Panc1 (cell line): ENCODE results near the gene PARP4. TPM values are rescaled to one million over a fixed set of nuclear protein-coding genes. Genes with fewer than 3 reads are reported as not detected.

ENCODE experiments used
- ATAC-seq: fragments of 200-7000 bp; cut with Tn5 transposase; 2 replicates; pipeline ENCODE4 v1.9.1; 2020; ENCODE audit warnings: mild to moderate bottlenecking, moderate library complexity
- BruUV-seq: library from RNA; stranded (reverse); fragments of 400-500 nt; replicated peaks from 2 replicates; lab custom pipeline; 2021; lab: Mats Ljungman, UMichigan
- CTCF ChIA-PET: fragments of 300-600 bp; sonication (Branson Sonifier 250); formaldehyde crosslinking; loops from one replicate; lab custom pipeline; 2022; ENCODE audit warnings: antibody characterized with exemption; lab: Charles Lee
- POLR2A ChIA-PET: fragments of 300-600 bp; sonication (Branson Sonifier 250); formaldehyde crosslinking; loops from one replicate; lab custom pipeline; 2022; ENCODE audit warnings: antibody characterized with exemption; lab: Charles Lee
- DNase-seq: peaks from one replicate; pipeline ENCODE4 v3.0.0-alpha.2; 2010; ENCODE audit warnings: low read depth, low spot score
- H3K27ac ChIP-seq: 2 replicates; pipeline ENCODE4 v1.5.1; 2011; ENCODE audit warnings: mild to moderate bottlenecking, low read length, inconsistent platforms
- H3K27me3 ChIP-seq: fragments of 200-500 bp; sonication (Bioruptor generic); 2 replicates; pipeline ENCODE4 v1.6.0; 2014; ENCODE audit warnings: low read length, inconsistent platforms; ENCODE audit not compliant: control insufficient read depth, insufficient read depth
- H3K36me3 ChIP-seq: fragments of 200-500 bp; sonication (Bioruptor generic); 2 replicates; pipeline ENCODE4 v1.5.1; 2014; ENCODE audit warnings: inconsistent platforms, mild to moderate bottlenecking, low read length, moderate library complexity; ENCODE audit not compliant: control insufficient read depth, insufficient read depth
- H3K4me1 ChIP-seq: 2 replicates; pipeline ENCODE4 v1.5.1; 2011; ENCODE audit warnings: inconsistent platforms, mild to moderate bottlenecking, low read length, moderate library complexity; ENCODE audit not compliant: control insufficient read depth, insufficient read depth
- H3K4me3 ChIP-seq, 2 experiments: 2 replicates each; pipeline ENCODE4 v1.5.1; 2011 to 2012; ENCODE audit warnings: low read depth in 2 of 2, low read length in 2 of 2, mild to moderate bottlenecking in 2 of 2, inconsistent platforms in 1 of 2, moderate library complexity in 1 of 2
- H3K9me3 ChIP-seq: fragments of 200-500 bp; sonication (Bioruptor generic); 2 replicates; pipeline ENCODE4 v1.5.1; 2014; ENCODE audit warnings: low read depth, mild to moderate bottlenecking, inconsistent platforms, low read length, moderate library complexity; ENCODE audit not compliant: control insufficient read depth, insufficient read depth
- POLR2AphosphoS5 ChIP-seq: IDR thresholded peaks from 2 replicates; pipeline ENCODE4 v1.6.1; 2012; ENCODE audit warnings: mild to moderate bottlenecking, low read depth, low read length, moderate library complexity
- SIN3A ChIP-seq: IDR thresholded peaks from 2 replicates; pipeline ENCODE4 v1.6.1; 2012; ENCODE audit warnings: low read depth, mild to moderate bottlenecking, low read length, moderate library complexity, borderline replicate concordance; ENCODE audit not compliant: insufficient read depth
- TCF7L2 ChIP-seq: IDR thresholded peaks from 2 replicates; pipeline ENCODE4 v1.6.1; 2011; ENCODE audit warnings: mild to moderate bottlenecking, low read depth, low read length, inconsistent platforms
- in situ Hi-C: cut with HindIII; loops from 2 replicates; pipeline ENCODE4 v1.10.0; 2016; ENCODE audit warnings: low sequenced_read_pairs, low pct_unique_long_range_greater_than_20kb
- intact Hi-C: fragments of 100-400 bp; cut with micrococcal nuclease; formaldehyde crosslinking; loops from one replicate; pipeline ENCODE4 v1.10.0; 2022; ENCODE audit not compliant: unreplicated experiment
- total RNA-seq: library from RNA; stranded (reverse); gene quantifications from one replicate; pipeline ENCODE4 v1.2.1, GENCODE V29; 2021; ENCODE audit not compliant: unreplicated experiment
- TF ChIP-seq, protein P1 (sequence below), 2 experiments: IDR thresholded peaks; 2 replicates each; pipeline ENCODE4 v1.6.1; 2011 to 2012; ENCODE audit warnings: low read depth in 2 of 2, control low read depth in 1 of 2, low read length in 1 of 2, mild to moderate bottlenecking in 1 of 2, moderate library complexity in 1 of 2; ENCODE audit not compliant: insufficient read depth in 1 of 2
- TF ChIP-seq, protein P2 (sequence below): fragments of 450-650 bp; IDR thresholded peaks from 2 replicates; pipeline ENCODE4 v1.5.1; 2017; ENCODE audit warnings: mild to moderate bottlenecking

Gene PARP4
- total RNA-seq, 1 experiment from 2014 or later: 44.0 TPM

DNA sequence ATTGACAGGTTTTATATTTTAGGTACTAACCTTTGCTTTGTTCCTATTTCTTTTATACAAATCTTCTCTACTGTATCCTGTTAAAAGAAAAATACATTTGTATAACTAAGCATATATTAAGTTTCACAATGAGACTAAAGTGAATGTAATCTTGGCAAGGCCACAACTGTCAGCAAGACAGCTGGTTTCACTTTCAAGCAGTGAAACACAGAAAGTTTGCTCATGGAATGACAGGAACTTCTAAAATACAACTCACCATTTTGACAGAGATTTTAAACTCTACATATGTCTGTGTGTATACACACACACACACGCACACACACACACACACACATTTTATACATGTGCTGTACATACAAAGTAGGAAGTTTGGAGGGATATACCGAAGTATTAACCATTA lies 53.3 kb downstream of the PARP4 start:
- in situ Hi-C loops: no loop called here

DNA sequence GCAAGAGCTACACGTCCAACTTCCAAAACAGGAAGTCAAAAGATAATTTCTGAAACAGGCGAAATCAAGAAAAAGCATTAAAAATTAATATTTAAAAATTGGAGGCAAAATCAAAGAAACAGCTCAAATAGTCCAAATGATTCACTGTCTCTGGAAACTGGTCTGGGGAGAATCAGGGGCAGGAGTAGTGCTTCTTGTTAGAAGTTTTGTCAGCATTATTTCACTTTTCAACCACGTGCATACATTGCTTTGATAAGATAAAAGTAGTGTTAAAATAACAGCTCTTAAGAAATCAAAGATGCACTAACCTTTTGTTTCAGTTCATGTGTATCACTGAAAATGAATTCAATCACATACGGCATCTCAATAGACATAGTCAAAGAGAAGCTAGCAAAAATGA lies 53.8 kb downstream of the PARP4 start:
- in situ Hi-C loops: no loop called here
- H3K27me3 ChIP-seq: no peaks in the 10 kb centered on the region
- H3K4me3 ChIP-seq: no peak overlapping the region
- H3K27ac ChIP-seq: no peak overlapping the region
- POLR2A ChIA-PET: no interaction called here
- BruUV-seq: no TSS peak
- TF ChIP-seq TCF7L2 (no peak), SIN3A (no peak), POLR2AphosphoS5 (no peak)
- TF ChIP-seq, protein P1, sequence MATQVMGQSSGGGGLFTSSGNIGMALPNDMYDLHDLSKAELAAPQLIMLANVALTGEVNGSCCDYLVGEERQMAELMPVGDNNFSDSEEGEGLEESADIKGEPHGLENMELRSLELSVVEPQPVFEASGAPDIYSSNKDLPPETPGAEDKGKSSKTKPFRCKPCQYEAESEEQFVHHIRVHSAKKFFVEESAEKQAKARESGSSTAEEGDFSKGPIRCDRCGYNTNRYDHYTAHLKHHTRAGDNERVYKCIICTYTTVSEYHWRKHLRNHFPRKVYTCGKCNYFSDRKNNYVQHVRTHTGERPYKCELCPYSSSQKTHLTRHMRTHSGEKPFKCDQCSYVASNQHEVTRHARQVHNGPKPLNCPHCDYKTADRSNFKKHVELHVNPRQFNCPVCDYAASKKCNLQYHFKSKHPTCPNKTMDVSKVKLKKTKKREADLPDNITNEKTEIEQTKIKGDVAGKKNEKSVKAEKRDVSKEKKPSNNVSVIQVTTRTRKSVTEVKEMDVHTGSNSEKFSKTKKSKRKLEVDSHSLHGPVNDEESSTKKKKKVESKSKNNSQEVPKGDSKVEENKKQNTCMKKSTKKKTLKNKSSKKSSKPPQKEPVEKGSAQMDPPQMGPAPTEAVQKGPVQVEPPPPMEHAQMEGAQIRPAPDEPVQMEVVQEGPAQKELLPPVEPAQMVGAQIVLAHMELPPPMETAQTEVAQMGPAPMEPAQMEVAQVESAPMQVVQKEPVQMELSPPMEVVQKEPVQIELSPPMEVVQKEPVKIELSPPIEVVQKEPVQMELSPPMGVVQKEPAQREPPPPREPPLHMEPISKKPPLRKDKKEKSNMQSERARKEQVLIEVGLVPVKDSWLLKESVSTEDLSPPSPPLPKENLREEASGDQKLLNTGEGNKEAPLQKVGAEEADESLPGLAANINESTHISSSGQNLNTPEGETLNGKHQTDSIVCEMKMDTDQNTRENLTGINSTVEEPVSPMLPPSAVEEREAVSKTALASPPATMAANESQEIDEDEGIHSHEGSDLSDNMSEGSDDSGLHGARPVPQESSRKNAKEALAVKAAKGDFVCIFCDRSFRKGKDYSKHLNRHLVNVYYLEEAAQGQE (IDR thresholded peaks at IDR 0.05; ENCODE audit: insufficient read depth in 1 of 2, low read depth in 2 of 2, low read length in 1 of 2): no peak
- TF ChIP-seq, protein P2, sequence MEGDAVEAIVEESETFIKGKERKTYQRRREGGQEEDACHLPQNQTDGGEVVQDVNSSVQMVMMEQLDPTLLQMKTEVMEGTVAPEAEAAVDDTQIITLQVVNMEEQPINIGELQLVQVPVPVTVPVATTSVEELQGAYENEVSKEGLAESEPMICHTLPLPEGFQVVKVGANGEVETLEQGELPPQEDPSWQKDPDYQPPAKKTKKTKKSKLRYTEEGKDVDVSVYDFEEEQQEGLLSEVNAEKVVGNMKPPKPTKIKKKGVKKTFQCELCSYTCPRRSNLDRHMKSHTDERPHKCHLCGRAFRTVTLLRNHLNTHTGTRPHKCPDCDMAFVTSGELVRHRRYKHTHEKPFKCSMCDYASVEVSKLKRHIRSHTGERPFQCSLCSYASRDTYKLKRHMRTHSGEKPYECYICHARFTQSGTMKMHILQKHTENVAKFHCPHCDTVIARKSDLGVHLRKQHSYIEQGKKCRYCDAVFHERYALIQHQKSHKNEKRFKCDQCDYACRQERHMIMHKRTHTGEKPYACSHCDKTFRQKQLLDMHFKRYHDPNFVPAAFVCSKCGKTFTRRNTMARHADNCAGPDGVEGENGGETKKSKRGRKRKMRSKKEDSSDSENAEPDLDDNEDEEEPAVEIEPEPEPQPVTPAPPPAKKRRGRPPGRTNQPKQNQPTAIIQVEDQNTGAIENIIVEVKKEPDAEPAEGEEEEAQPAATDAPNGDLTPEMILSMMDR: no peak
- ATAC-seq: no peak
- H3K9me3 ChIP-seq: no peaks in the 10 kb centered on the region
- DNase-seq: no peak
- intact Hi-C loops: no loop called here
- H3K4me1 ChIP-seq: no peaks in the 10 kb centered on the region
- no peaks in the 10 kb centered on the region; the same call in 1 of the 2 replicates for H3K36me3 ChIP-seq
- CTCF ChIA-PET: no interaction called here

More for the DNA sequence above, 53.3 kb downstream of the PARP4 start:
- POLR2A ChIA-PET: no interaction called here
- no peaks in the 10 kb centered on the region; the same call in 1 of the 2 replicates for H3K36me3 ChIP-seq
- intact Hi-C loops: no loop called here
- CTCF ChIA-PET: no interaction called here
- DNase-seq (no peak), ATAC-seq (no peak)
- BruUV-seq: no TSS peak
- H3K9me3 ChIP-seq: no peaks in the 10 kb centered on the region
- H3K27me3 ChIP-seq: no peaks in the 10 kb centered on the region
- no peaks in the 10 kb centered on the region for H3K4me1 ChIP-seq
- H3K27ac ChIP-seq: no peak overlapping the region
- H3K4me3 ChIP-seq: no peak overlapping the region
- TF ChIP-seq POLR2AphosphoS5: no peak
- TF ChIP-seq, protein P1 (IDR thresholded peaks at IDR 0.05; ENCODE audit: insufficient read depth in 1 of 2, low read depth in 2 of 2, low read length in 1 of 2): no peak
- TF ChIP-seq, protein P2: no peak
- no peak for TF ChIP-seq TCF7L2
